HG03432 (cell line): ENCODE results near the gene KIF6.

Experiments used
- ATAC-seq: cut with Tn5 transposase; IDR thresholded peaks from one replicate; pipeline ENCODE4 v1.9.1; 2021; ENCODE audit warnings: mild to moderate bottlenecking, moderate library complexity; ENCODE audit not compliant: unreplicated experiment

The KIF6 gene

DNA sequence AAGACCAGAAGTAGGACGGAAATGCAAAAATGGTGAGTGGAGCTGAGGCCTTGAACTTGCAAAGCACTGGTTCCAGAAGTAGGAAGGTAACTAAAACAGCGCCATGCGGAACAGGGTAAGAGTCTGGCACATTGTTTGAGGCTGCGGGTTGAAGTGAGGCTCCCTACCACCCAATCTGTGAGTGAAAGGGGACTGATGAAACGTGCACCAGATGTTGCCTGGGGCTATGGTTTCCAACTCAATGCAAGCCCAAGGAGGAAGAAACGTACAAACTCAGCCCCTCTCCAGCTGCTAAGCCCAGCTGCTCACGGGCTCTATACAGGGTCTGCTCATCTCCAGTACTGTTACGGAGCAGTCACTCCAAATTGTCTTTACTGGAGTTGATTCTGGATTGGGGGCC, 334.0 kb downstream of the KIF6 start:
- ATAC-seq, result no peak

DNA sequence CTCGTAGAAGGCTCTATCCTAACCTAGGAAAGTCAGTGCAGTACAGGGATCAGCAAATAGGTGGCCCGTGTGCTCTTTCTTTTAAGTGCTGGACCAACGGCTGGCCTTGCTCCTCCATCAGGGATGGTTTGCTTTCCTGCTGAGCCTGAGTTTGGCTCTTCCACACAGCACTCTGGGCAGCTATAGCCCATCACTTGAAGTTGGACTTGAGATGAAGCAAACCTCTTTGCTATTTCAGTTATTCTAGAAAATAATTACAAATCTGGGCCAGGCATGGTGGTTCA, 335.8 kb downstream of the KIF6 start:
- peak; percentile 17 for ATAC-seq

DNA sequence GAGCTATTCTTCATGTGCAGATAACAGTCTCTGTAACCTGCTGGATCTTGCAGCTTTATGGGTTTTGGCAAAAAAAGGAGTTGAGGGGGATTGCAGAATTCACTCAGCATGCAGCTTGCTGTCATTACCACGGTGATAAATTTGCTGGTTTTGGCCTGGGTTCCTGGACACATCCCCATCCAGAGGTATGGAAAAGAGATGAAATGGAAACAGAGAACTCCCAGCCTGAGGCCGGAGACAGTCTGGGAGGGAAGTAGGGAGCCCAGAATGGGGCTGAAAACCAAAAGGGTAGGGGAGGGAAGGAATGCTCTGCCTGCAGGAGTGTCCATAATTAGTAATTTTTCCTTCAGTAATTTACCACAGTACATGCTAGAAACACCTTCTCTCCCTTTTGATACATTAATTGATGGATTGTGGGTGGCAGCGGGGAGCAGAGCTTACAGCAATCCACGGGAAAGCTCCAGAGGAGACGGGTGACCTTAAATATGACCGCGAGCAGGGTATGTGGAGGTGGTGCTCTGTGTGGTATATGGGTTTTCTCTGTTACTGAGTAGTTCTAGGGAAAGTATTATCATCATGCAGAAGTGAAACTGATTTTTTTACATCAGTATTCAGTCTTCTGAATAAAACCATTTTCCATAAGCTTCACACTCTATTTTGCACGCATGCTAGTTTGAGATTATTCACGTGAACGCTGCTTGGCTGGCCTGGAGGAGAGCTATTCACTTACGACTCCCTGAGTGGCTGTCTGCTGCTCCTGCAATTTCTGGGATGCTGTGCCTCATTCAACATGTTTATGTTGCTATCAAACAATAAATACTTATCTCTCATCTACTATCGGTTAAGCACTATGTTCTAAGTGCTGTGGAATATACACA, 336.4 kb downstream of the KIF6 start:
- peak; percentile 79 for ATAC-seq

DNA sequence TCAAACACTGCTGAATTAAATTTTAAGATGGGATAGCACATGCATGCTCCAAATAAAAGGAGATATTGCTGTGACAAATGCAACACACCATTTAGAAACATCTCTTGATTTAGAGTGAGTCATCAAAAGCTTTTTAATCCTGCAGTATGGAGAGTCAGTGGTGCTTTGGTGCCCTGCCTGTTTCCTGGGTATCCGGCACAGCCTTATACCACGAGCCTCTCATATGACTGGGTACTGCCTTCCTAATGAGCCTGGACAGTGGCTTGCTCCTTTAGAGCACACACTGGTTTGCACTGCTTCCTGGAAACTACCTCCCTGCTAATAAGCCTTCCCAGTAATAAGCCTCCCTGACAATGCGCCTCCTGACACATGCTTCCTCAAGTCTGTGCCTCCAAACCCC, 337.4 kb downstream of the KIF6 start:
- no peak for ATAC-seq

DNA sequence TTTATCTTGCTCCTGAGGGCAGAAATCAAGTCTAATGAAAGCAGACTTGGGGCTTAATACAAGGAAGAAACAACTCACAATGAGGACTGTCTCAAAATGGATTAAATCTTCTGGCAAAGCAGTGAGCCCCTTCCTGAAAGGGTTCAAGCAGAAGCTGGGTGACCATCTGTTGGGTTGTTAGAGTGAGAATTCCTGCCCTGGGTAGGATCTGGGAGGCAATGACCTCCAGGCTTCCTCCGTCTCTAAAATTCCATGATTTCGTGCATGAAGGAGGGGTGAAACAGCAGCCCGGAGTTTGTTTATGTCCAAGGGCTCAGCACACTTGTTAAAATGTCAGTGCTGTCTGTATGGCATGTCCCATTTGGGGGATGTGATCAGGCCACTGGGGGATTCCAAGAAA, 338.7 kb downstream of the KIF6 start:
- no peak for ATAC-seq

DNA sequence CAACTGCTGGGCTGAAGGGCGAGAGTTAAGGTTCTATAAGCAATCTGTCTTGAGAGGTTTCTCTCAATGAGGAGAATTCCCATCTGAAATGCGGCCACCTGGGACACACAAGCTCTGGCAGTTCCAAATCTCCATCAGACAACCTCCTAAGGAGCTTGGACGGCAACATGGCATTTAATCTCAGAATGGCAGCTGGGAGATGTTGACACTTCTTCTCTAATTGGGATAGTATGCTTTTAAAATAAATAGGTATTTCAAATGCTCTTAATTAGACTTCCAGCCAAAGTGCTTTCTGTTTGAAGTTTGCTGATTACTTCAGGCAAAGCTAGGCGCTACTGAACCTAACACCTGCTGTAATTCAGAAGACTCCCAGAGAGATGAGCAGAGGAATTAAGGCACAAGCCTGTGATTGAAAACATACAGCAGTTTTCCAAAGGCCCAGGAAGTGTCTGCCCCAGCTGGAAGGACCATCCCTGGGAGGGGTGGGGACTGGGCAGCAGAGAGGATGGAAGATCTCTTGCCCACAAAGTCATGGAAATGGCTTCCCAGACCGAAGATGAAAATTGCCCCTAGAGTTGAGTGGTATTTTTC, 343.6 kb downstream of the KIF6 start:
- ATAC-seq, result no peak

DNA sequence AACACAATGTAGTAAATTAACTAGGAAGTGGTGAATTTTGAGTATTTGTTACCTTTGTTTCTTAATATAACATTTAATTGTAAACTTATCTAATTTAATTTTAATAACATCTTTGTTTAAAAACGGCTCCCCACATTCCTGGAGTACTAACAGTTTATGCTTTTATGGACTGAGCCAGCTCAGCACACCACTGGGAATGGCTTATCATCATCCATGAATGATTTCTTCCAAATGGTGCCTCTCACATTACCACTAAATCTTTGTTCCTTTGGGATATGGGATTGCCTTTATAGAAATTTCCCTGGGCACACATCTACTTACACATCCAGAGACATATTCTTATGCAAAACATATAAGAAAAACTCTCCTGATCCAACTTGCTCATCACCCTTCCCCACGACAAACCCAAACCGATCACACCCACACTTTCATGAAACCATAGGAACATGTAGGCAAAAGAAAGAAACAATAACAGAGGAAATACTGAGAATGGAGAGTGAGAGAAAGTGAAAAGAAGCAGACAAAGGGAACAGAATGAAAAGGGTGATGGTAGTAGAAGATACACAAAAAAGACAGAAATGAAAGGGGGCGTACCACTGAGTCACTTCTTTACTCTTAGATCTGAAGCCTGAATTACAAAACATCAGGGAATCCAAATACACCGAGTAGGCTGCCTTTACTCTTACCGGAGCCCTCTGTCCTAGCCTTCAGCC, 344.2 kb downstream of the KIF6 start:
- ATAC-seq, result no peak

DNA sequence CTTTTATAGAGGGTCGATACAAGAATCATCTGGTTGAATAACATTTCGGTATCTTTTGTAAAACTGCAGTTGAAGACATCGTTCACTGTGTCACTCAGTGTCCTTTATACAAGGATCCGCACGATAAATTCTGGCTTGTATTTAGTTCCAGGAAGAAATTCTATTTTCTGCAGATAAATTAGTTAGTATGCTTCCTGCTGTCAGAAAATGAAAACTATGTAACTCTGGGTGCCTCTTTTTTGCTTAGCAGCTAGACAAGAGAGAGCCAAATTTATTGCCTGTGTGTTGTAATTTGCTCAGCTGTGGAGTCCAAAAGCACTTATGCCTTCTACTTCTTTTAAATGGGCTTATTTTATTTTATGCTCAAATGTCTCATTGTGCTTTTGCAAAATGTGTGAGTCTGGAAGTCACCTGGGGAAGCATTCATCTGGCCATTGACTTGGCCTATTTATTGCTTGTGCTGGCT, 346.2 kb downstream of the KIF6 start:
- ATAC-seq, result no peak

DNA sequence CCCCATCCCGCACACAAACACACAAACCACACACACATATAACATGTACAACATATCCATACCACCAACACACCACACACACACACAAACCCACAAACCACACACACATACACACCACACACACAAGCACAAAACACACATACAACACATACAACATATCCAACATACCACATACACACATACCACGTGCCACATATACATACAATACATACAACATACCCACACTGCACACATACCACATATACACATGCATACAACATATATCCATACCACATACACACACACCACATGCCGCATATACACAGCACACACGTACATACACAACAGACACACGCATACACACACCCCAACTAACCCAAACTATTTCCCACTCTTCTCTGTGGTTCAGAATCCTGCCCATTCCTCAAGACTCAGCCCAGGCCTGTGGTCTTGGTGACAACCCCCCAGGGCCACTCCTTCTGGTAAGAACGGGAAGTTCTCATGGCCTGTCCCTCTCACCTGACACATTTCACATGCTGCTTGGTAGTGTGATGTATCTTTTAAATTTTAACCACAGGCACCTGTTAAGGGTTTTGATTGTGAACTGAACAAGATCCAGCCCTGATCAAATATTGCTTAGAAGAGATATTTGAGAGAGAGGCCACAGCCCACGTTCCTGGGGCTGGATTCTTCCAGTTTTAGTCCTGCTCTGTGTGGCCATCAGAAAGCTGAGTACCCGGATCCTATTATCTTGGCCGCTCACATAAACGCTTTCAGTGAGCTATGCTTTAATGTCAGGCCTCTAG, 346.8 kb downstream of the KIF6 start:
- ATAC-seq, result no peak

DNA sequence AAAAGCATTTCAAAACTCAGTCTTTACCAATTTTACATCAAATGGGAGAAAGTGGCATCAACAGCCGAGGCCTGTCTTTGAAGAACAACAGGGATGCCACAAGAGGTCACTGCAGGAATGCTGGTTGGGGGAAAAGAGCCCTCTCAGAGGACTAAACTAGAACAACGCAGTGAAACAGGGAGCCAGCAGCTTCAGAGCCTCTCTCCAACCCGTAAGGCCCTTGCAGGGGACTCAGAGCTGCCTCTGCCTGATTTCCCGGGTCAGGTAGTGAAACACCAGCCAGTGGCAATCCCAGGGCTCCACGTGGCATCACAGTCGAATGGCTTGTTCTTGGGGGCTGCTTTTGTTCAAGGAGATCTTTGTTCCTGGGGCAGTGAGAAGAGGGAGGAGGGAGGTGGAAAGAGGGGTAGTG, 347.7 kb downstream of the KIF6 start:
- ATAC-seq, result no peak

DNA sequence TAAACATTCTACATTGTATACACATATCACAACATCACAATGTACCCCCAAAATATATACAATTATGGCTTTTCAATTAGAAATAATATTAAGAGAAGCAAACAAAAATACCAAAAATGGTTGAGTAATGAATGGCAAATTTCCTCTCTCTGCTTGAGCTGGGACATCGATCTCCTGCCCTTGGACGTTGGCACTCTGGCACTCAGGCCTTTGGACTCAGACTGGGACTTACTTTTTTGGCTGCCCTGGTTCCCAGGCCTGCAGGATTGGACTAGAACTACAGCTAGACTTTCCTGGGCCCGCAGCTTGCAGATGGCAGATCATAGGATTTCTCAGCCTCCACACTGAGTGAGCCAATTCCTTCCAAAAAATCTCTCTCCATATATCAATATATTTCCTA, 349.8 kb downstream of the KIF6 start:
- ATAC-seq, result no peak

DNA sequence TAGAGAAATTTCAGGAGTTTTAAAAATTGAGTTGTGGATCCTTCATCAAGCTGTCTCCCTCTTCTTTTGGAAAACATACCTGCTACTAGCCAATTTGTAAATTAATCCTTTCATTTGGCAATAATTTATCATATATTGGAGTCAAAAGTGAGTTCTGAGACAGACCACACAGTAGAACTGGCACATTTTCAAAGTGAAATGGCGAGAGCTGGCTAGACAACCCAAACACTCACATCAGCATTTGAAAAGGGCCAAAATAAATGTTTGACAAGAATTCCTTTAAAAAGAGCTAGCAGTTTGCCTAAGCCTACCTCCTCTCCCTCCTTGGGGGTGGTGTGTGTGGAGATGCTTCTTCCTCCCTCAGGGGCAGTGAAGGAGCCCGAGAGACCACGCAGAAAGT, 354.8 kb downstream of the KIF6 start:
- ATAC-seq, result no peak

DNA sequence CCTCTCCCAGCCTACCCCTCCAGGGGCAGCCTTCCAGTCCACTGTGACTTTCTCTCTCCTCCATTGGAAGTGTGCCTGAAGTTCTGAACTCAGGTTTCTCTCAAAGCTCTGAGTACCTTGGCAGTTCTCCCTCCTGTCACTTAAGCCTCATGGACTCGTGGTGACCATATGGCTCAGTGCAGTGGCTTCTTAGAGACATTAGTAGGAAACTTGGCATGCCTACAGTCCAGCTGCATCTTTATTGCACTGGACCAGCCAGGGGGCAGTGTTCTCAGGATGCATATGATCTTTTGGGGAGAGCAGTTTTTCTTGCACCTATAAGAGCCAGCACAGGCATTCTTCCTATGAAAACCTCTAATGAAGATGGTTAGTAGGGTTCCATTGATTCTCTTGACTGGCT, 355.2 kb downstream of the KIF6 start:
- ATAC-seq, result no peak

DNA sequence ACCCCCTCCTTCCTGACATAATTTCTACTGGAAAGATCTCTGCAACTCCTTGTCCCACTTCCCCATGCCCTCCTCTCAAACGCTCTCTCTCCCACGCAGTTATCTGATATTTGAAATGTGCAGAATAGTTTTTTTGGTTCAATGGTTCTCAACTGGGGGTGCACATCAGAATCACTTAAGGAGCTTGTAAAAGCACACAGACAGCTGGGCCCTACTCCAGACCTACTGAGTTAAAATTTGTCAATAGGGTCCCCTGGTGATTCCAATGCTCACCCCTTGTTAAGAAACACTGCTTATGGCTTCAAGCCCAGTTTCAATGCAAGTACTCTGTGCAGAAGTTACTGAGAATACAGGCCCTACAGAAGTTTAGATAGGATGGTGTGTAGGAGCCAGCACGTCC, 357.5 kb downstream of the KIF6 start:
- no peak for ATAC-seq

DNA sequence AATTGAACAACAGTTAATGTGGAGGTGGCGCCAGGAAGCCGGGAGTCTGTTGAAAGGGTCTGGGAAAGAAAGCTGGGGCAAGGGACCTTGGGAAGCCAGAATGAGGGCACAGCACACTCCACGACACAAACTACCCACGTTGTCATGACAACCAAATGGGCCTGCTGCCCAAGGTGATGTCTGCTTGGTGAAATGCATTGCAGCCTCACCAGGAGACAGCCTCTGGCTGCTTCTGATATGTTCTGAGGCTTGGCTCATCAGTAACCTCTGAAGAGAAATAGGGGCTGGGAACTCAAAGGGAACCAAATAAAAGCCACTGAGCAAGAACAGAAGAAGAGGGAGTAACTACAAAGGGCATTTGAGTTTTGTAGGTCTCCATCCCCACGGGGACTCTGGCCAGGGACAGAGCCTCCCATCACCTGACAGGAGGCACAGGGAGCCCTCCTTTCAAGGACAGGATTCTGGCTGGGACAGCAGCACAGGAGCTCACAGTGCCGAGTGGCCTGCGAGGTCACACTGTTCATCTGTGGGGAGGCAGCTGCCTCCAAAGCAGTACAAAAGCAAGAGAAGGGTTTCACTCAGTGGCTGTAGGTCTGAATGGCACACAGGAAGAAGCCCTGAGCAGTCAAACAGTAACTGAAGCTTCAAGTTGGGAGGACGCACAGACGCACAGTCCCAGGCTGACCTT, 358.1 kb downstream of the KIF6 start:
- no peak for ATAC-seq

DNA sequence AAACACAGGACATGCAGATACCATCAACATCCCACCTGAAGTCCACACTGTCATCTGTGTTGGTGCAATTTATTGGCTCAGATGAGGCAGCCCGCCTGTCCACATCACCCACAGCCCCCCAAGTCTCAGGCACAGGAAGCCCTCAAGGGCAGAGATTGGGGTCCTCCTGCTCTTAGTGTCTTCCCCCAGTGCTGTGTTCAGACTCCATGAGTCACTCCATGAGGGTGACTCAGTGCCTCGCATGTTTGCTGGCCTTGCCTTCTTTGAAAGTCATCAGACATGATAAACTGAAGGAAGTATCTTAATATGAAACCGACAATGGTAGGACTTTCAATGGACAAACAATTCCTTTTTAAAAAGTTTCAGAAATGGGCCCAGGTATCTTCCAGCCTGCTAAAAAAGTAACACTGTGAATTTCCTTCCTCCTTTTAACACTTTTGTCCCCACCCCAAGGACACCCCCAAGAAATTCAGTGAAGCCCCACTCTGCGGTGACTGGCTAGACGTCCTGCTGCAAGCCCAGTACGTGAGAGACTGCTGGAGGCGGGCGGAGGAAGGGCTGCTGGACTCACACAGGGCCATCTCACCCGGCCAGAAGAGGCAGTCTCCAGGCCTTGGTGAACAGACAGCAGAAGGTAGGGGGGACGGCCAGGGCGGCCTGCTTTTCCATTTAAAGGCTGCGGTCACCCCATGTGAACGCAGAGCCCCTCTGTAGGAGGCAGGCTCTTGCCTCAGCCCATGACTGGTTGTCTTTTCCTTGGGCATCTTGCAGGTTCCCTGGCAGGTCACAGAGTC, 359.7 kb downstream of the KIF6 start:
- no peak for ATAC-seq

DNA sequence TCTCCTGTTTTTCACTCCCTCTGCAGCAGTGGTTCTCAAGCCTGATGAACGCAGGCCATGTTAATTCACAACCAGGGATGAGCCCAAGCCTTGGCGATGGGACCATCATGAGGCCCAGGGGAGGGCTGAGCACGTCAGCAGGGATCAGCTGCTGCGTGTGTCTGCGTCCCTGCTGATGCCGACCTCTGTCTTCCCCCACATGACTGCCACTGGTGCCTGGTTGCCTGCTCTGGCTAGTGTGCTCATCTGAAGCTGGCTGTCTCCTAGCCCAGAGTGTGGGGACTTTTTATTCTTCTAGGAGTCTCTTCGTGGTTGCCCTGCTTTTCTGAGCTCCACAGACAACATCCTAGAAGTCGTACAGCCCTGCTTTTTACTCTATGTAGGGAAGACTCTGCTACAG, 361.9 kb downstream of the KIF6 start:
- no peak for ATAC-seq

DNA sequence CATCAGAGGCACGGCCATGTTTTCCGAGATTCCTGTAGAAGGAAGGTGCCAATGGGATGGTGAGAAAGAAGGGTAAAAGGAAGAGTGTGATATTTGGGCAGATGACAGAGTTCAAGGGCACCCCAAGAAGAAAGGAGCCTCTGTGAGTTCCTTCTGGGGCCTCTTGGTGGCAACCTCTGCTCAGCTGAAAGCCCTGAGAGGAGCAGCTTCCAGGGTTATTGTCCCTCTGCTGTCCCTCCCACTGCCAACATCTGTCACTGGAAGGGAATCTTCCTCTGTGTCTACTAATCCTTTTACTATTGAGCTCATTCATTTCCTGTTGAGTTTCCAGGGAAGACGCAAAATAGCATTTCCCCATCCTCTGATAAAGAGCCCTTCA, 362.7 kb downstream of the KIF6 start:
- ATAC-seq, result peak; percentile 21

DNA sequence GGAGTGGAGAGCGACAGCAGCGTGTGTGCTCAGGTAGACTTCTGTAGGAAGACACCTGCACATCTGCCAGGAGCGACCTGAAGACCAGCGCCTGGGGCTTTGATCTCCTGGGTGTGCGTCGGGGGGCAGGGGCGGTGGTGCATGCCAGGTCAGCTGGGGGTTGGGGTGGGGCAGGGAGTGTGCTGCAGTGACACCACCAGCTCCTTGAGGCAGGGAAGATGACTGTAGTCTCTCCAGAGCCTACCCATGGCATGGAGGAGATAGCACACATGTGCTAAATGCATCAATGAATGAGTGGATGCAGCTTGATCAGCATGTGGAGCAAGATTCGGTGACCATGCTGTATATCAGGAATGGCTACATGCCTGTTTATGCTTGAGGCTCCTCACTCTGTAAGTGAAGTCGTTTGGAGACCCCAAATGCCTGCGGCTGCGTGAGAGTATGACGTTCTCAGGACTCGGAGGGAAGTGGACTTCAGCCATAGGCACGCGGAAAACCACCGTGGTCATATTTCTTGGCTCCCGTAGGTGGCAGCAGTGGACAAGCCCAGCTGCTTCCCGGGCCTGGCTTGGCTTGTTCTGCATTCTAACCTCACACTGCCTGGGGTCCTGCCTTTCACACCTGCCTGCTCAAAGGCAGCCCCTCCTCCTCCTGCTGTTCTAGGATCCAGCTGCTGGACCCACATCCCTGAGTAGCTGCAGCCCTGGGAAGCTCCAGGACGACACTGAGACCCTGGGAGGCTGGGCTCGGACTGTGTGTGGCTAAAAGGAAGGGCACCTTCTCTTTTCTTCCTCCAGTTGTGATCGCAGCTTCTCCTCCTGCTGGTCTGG, 363.3 kb downstream of the KIF6 start:
- ATAC-seq, result peak; percentile 77
